DMS53 (cell line): ENCODE results near the gene PLA2G6.

Source experiments
- DNase-seq: peaks from one replicate; lab custom pipeline; 2025; lab: John Stamatoyannopoulos, UW

PLA2G6 gene

GRCh38 chr22:38110863-38111852, 70.5 kb downstream of the PLA2G6 start:
- peak; percentile 81 for DNase-seq

- peak; percentile 84 for DNase-seq
Measured at GRCh38 chr22:38110008-38110862, 71.4 kb downstream of the PLA2G6 start, which contains the start of gene BAIAP2L2. Gene BAIAP2L2, minus strand, starts transcription at chr22:38110684. Its CDS starts 159 bp downstream, at chr22:38110525.

- peak; percentile 9 for DNase-seq
Measured at GRCh38 chr22:38109371-38110001, 72.1 kb downstream of the PLA2G6 start.

- no peak for DNase-seq
Measured at GRCh38 chr22:38108561-38109319, 72.9 kb downstream of the PLA2G6 start.

- no peak for DNase-seq
Measured at GRCh38 chr22:38107692-38108515, 73.7 kb downstream of the PLA2G6 start.

- DNase-seq = no peak
Measured at GRCh38 chr22:38106814-38107578, 74.6 kb downstream of the PLA2G6 start.

GRCh38 chr22:38104084-38104483, 77.5 kb downstream of the PLA2G6 start:
- DNase-seq = peak; percentile 37

DNA sequence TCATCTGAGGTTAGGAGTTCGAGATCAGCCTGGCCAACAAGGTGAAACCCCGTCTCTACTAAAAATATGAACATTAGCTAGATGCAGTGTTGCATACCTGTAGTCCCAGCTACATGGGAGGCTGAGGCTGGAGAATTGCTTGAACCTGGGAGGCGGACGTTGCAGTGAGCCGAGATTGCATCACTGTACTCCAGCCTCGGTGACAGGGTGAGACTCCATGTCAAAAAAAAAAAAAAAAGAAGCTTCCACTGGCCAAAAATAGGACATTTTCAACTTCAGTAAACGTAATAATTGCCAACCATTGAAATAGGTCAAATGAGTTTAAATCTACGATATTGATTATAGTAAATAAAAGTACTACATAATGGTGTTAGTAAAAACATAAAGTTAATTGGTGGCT, 78.0 kb downstream of the PLA2G6 start:
- DNase-seq = no peak

- DNase-seq = no peak
Measured at GRCh38 chr22:38098410-38099249, 83.0 kb downstream of the PLA2G6 start.

- no peak for DNase-seq
Measured at GRCh38 chr22:38097557-38098409, 83.8 kb downstream of the PLA2G6 start.

- DNase-seq = no peak
Measured at GRCh38 chr22:38097058-38097457, 84.6 kb downstream of the PLA2G6 start.

- DNase-seq = no peak
Measured at GRCh38 chr22:38089474-38089851, 92.2 kb downstream of the PLA2G6 start.

GRCh38 chr22:38088629-38089473, 92.8 kb downstream of the PLA2G6 start:
- DNase-seq = no peak

DNA sequence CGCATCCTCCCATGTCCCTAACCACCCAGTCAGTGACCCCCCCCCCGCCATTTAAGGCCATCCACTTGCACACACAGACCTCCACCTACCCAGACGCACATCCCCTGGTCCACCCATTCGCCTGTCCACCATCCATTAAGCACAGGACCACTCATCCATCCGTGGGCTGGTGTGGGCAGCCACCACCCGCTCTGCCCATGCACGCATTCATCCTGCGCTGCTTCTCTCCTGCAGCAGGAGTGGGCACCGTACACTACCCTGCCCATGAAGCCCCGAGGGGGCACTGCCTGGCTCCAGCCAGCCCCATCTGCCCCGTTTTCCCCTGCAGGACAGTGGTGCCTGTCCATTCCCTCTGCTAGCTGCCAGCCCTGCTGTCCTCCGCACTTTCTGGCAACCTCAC, 93.8 kb downstream of the PLA2G6 start:
- no peak for DNase-seq

- DNase-seq = no peak
Measured at GRCh38 chr22:38086942-38087341, 94.7 kb downstream of the PLA2G6 start.

GRCh38 chr22:38086001-38086845, 95.4 kb downstream of the PLA2G6 start:
- no peak for DNase-seq
